GM11168 (cell line): ENCODE data around the gene POU2AF1.

ENCODE experiments used
- in situ Hi-C: fragments of 300-500 bp; cut with MboI; formaldehyde crosslinking; loops from one replicate; pipeline ENCODE4 v1.12.0; 2022; ENCODE audit warnings: low sequenced_read_pairs; ENCODE audit not compliant: unreplicated experiment

Gene POU2AF1, protein sequence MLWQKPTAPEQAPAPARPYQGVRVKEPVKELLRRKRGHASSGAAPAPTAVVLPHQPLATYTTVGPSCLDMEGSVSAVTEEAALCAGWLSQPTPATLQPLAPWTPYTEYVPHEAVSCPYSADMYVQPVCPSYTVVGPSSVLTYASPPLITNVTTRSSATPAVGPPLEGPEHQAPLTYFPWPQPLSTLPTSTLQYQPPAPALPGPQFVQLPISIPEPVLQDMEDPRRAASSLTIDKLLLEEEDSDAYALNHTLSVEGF

GRCh38 chr11:111378861-111379601, at the start of gene POU2AF1:
Gene POU2AF1, minus strand, starts transcription at chr11:111379275. Its CDS starts 98 bp downstream, at chr11:111379177.
- in situ Hi-C loops: no loop called here

DNA sequence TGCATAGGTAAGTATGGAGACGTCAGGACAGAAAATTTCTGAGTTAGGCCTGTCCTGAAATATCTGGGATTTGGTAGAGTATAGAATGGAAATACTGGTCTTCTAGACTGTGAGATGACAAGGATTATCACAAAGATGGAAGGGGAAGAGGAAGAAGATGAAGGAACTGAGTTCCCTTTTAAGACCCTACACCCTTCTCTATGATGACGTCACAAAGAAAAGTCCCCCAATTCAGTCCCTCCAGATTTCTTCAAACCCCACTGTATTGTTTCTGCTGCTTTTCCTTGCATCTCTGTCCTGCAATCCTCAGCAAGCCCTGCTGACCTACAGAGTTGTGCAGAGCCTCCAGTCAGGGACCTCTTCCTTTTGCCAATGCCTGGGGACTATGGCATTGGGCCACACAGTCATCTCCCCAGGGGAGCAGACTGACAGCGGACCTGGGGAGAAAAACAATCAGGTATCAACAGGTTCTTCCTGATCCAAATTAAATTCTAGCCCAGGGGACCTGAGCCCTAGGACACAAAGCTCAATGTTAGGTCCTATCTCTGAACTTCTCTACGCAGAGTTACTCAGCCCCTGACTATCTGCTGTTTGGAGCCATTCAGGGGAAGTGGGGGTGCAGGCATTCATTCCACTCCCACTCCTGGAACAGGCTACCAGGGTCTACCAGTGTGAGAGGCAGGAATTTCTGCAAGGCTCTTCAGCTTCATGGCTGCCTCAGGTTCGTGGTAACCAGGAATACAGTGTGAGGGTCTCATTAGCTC, 49.2 kb upstream of the POU2AF1 start:
- in situ Hi-C loops: no loop called here

- in situ Hi-C loops: no loop called here
Measured at GRCh38 chr11:111427471-111427912, 48.4 kb upstream of the POU2AF1 start.

DNA sequence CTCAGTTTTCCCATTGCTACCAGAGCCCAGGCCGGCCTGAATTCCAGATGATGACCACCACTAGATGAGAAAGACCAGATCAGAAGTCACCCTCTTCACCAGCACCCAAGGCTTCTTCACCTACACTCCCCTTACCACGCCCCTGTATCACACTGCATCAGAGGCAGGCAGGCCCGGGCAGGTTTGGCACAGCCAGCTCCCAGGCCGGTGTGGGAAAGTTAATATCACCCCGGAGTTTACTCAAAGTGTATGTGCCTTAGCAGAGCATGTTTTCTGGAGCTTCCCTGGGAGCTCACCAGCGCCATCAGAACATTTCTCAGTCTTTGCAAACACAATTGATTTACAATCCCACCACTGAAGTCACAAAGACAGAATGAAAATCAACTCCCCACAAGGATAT, 47.5 kb upstream of the POU2AF1 start:
- in situ Hi-C loops: no loop called here

- in situ Hi-C loops: loop anchor here (5.0 kb wide), 1 partner anchor 141 kb away; no protein-coding TSS in a partner anchor
Measured at GRCh38 chr11:111423250-111423615, 44.2 kb upstream of the POU2AF1 start.

DNA sequence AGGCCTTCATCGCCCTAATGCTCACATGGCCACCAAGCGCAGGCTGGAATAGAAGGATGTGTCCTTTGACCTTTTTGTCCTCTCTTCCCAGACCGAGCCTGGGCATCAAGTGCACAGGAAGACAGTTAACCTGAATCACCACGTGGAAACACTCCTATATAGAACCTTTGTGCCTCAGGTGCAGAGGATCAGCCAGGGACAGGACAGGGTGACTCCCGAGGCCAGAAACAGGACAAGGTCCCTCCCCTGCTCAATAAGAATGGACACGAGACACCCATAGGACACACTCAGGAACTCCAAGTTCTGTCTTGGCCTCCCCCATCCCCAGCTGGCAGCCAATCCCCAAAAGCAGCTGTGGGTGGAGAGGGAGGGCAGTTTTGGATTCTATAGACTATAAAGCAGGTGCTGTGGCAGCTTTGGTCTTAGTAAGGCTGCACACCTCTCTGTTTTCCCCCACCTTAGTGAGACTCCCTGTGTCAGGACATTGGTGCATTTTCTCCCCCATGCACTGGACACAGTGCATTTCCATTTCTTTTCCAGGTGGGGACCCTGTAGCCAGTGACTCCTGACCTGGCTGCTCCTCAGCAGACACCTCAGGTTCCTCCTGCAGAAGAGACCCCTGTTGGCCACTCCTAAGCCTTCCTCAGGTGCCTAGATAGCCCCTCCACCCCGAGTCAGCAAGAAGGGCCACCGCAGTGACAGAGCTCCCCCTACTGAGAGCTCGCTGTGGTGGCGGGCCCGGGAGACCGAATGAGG, 43.6 kb upstream of the POU2AF1 start:
- in situ Hi-C loops: loop anchor here (5.0 kb wide), 1 partner anchor 140 kb away; no protein-coding TSS in a partner anchor

DNA sequence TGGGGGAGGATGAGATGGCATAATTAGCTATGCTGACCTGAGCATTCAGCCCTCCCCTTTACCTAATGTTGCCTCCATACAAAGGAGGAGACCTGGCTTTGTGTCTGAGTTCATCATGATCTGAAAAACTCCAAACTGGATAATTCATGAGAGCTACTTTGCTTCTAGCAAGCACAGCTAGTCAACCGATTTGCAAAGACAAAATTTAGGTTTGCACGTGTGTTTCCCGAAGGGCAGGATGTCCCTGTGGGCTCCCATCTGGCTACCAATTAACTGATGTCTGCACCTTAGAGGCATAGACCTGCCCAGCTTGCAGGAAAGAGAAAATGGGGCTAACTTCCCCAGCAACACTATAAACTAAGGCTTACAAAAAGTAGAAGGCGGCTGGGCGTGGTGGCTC, 42.2 kb upstream of the POU2AF1 start:
- in situ Hi-C loops: loop anchor here (5.0 kb wide), 1 partner anchor 139 kb away; no protein-coding TSS in a partner anchor

GRCh38 chr11:111419641-111420327, 40.7 kb upstream of the POU2AF1 start:
- in situ Hi-C loops: loop anchor here (5.0 kb wide), 1 partner anchor 137 kb away; no protein-coding TSS in a partner anchor

GRCh38 chr11:111419181-111419580, 40.1 kb upstream of the POU2AF1 start:
- in situ Hi-C loops: no loop called here

DNA sequence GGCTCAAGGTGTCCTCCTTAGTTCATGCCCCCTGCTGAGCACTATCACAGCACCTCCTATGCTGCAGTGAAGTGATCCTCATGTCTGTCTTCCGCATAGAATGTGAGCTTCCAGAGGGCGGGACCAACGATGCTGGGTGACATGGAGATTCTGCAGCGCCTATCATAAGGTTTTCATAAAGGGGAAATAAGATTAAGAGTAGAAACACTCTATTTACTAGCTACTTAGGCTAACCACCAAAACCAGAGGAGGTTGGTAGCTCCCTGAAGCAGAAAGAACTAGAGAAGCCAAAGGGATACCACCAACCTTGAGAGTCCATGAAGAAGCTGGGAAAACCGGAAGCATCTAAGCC, 39.3 kb upstream of the POU2AF1 start:
- in situ Hi-C loops: no loop called here

DNA sequence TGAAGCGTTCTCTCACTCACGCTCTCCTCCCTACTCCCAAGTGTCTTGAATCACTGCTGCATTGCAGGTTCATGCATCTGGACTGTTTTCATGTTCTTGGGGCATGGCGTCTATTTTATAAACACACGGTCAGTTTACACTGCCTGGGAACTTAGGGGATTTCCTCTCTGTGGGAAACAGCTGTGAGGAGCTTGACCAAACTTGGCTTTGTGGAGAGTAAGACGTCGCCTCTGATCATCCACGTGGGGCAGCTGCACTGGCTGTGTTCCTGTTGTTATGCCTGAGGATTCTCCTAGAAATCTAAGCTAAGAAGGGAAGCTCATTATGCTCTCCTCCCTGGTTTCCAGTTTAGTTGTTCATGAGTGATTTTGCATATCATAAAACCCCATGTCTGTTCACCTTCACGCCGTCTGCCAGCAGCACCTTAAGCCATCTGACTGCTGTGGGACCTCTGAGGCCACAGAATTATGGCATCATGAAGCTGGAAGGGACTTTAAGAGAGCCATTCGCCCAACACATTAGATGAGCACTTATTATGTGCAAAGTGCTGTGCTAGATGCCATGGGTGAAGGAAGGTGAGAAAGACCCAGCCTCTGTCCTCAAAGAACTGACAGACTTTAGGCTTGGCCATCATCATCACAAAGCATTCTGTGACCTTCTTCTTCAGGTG, 38.8 kb upstream of the POU2AF1 start:
- in situ Hi-C loops: no loop called here

DNA sequence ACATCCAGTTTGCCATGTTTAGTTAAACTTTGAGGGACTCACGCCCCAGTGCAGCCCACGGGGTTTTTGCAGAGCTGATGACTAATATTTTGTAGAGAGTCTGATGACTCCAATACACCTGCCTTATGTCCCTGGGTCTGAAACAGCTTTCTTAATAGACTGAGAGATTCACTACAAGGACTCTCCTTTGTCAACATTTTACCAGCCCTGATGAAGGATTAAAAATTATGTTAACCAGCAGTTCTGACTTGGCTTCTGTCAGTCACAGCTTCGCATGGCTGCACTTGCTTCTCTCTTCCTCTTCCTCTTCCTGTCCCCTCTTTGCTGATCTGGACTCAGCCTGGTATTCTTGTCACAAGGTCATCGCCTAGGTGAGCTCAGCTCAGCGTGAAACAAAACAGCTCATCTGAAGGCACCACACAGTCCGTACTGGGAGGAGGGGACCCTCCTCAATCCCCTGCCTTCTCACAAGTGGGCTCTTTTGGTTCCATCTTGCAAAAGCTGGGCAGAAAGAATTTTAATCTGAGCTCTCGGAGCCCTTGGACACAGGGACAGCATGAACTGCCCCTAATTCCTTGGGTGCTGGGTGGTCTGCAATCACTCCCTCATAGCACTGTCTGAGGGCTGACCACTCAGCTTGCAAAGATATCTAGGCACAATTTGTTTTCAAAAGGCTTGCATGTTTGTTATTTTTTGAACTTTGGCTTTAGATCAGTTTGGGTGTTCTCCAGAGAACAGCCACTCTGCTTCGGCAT, 38.1 kb upstream of the POU2AF1 start:
- in situ Hi-C loops: no loop called here

DNA sequence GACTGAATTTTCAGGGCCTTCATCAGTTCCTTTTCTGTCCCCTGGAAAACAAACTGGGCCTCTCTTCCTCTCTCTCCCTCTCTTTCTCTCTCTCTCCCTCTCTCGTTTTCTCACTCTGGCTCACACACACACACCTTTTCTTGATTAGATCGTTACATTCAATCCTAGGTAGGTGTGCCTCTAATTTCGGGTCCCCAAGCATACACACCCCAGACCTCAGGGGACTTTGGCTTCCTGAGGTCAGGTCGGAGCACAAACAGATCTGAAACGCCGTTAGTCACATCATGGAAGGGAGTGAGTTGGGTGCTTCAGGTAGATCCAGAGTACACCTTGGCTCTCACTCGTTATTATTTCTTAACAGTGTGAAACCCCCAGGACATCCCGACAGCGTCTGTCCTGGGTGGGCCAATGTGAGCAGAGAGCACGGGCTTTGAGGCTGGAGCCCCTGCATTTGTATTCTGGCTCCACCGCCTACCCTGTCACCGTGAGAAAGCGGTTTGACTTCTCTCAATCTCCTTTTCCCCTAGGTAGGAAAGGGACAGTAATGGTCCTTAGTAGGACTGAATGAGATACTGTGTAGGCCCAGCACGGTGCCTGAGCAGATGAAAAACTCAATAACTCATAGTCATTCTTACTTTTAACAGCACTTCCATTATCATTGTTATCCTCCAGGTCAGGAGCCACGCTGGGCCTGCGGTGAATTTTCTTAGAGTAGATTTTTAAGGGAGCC, 37.3 kb upstream of the POU2AF1 start:
- in situ Hi-C loops: no loop called here

GRCh38 chr11:111414936-111415335, 35.9 kb upstream of the POU2AF1 start:
- in situ Hi-C loops: no loop called here

- in situ Hi-C loops: no loop called here
Measured at GRCh38 chr11:111414267-111414931, 35.3 kb upstream of the POU2AF1 start.

GRCh38 chr11:111413849-111414248, 34.8 kb upstream of the POU2AF1 start:
- in situ Hi-C loops: no loop called here

- in situ Hi-C loops: no loop called here
Measured at GRCh38 chr11:111412293-111412692, 33.2 kb upstream of the POU2AF1 start.
